ENCODE results near the gene RFTN1.

DNA sequence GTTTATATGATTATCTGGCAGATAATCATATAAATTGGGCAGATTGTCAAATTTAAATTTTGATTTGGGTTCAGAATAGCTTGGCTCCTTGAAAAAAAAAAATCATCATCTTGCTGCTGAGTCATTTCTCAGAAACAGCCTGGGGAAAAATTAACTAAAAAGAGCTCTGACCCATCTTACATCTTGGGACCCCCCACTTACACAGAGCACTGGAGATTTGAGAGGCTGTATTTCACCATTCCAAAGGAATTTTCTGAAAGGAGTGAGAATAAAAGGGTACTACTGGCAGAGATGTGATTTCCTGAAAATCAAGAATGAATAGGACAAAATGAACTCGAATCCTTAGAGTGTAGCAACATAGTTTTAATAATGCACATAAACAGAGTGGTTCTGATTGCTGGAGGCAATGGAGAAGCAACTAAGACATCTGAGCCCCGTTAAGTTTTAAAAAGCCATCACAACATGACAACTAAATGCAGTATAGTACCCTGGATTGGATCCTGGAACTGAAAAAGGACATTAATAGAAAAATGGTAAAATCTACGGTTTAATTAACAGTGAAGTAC is 97.5 kb downstream of the RFTN1 start:
- TF ChIP-seq GABPA (IDR thresholded peaks at IDR 0.05; ENCODE audit: borderline replicate concordance, insufficient read depth, low read length) (no peak), RFX5 (IDR thresholded peaks at IDR 0.05; ENCODE audit: borderline replicate concordance, low read depth, low read length) (no peak), HDAC6 (IDR thresholded peaks at IDR 0.05; ENCODE audit: low read depth, low read length) (no peak), EP300 (IDR thresholded peaks at IDR 0.05; ENCODE audit: borderline replicate concordance in 1 of 2, low read depth in 2 of 2, low read length in 2 of 2) (no peak), TCF12 (IDR thresholded peaks at IDR 0.05; ENCODE audit: low read depth, low read length) (no peak), EZH2 (IDR thresholded peaks at IDR 0.05; ENCODE audit: low read depth, low read length, severe bottlenecking) (no peak), POLR2A (IDR thresholded peaks at IDR 0.05; ENCODE audit: control extremely low read depth in 1 of 2, low read depth in 2 of 2, low read length in 2 of 2) (no peak), KDM4A (IDR thresholded peaks at IDR 0.05; ENCODE audit: low read depth, low read length, severe bottlenecking) (no peak), POLR2AphosphoS5 (IDR thresholded peaks at IDR 0.05; ENCODE audit: low read depth, low read length) (no peak), TAF1 (IDR thresholded peaks at IDR 0.05; ENCODE audit: low read depth, low read length) (no peak), MAFK (IDR thresholded peaks at IDR 0.05; ENCODE audit: low read depth, low read length) (no peak)
- TF ChIP-seq, protein P1, sequence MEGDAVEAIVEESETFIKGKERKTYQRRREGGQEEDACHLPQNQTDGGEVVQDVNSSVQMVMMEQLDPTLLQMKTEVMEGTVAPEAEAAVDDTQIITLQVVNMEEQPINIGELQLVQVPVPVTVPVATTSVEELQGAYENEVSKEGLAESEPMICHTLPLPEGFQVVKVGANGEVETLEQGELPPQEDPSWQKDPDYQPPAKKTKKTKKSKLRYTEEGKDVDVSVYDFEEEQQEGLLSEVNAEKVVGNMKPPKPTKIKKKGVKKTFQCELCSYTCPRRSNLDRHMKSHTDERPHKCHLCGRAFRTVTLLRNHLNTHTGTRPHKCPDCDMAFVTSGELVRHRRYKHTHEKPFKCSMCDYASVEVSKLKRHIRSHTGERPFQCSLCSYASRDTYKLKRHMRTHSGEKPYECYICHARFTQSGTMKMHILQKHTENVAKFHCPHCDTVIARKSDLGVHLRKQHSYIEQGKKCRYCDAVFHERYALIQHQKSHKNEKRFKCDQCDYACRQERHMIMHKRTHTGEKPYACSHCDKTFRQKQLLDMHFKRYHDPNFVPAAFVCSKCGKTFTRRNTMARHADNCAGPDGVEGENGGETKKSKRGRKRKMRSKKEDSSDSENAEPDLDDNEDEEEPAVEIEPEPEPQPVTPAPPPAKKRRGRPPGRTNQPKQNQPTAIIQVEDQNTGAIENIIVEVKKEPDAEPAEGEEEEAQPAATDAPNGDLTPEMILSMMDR (IDR thresholded peaks at IDR 0.05; ENCODE audit: control extremely low read depth in 1 of 3, insufficient read depth in 1 of 3, low read depth in 1 of 3, low read length in 3 of 3) = no peak
- TF ChIP-seq, protein P2, sequence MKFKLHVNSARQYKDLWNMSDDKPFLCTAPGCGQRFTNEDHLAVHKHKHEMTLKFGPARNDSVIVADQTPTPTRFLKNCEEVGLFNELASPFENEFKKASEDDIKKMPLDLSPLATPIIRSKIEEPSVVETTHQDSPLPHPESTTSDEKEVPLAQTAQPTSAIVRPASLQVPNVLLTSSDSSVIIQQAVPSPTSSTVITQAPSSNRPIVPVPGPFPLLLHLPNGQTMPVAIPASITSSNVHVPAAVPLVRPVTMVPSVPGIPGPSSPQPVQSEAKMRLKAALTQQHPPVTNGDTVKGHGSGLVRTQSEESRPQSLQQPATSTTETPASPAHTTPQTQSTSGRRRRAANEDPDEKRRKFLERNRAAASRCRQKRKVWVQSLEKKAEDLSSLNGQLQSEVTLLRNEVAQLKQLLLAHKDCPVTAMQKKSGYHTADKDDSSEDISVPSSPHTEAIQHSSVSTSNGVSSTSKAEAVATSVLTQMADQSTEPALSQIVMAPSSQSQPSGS (IDR thresholded peaks at IDR 0.05; ENCODE audit: low read length) = no peak
- TF ChIP-seq, protein P3, sequence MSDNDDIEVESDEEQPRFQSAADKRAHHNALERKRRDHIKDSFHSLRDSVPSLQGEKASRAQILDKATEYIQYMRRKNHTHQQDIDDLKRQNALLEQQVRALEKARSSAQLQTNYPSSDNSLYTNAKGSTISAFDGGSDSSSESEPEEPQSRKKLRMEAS (IDR thresholded peaks at IDR 0.05) = no peak

Measured in H1 (cell line).